GM12874 (cell line): Measurements from ENCODE around the gene FLVCR1.

Source experiments
- CTCF ChIP-seq: IDR thresholded peaks from 2 replicates; pipeline ENCODE4 v1.5.1; 2011; ENCODE audit warnings: low read depth, mild to moderate bottlenecking, control low read depth, low read length, moderate library complexity; ENCODE audit not compliant: insufficient read depth

Gene FLVCR1

DNA sequence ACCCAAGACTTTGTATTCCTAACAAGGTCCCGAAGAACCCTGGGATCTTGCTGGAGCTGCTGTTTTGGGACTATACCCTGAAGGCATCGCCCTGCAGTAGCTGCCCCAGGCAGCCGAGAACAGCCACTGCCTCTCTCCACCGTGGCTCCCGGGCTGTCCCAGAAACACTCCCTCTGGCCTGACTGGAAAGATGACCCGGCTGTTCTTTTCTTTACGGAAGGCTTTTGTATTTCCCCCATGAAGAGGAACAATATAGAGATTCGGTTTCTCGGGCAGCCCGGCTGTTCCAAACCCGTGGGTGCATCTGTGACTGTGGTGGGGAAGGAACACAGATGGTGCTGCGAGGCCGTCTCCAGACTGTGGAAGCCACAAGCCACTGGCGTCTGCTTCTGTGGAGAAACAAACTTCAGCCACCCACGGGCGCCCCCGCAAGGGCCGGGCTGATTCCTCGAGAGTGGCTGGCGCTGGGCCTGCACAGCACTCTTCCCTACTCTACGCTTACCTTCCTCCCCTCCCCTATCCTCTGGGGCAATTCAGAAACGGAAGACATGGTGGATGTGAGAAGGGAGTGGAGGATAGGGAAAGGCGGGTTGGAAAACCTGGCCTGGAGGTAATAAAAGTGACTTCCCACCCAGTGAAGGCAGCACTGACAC lies 58.5 kb downstream of the FLVCR1 start:
- no peak for TF ChIP-seq CTCF

DNA sequence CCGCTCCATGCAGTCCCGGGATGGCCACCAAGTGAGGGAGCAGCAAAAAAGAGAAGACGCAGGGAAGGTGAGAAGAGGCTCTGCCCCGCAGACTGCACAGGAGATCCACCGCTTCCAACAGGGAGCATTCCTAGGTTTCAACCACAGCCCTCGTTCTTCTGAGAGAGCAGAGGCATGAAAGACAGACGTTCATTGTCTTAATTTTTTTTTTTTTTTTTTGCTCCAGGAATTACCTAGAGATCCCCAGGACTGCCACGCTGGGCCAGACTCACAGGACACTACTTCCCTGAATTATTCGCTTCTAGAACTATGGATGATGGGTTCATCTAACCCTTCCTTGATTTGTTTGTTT lies 59.0 kb downstream of the FLVCR1 start:
- TF ChIP-seq CTCF: no peak

DNA sequence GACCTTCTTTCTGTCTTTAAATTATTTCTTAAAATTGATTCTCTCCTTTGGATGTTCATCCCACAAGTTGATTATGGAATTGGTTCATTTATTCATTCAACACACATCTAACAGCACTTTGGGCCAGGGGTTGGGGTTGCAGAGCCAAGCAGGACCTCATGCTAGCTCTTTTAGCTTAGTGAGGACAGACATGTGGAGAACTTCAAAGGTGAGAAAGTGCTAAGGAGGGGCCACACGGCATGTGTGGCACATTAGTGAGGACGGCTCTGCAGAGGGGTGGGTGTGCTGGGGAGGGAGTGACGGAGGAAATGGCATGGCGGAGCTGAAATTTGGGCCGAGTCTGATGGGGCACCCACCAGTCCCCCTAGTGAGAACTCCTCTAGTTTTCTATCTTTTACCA lies 59.8 kb downstream of the FLVCR1 start:
- no peak for TF ChIP-seq CTCF

- TF ChIP-seq CTCF: no peak
These were observed 60.7 kb downstream of the FLVCR1 start for GRCh38 chr1:212918824-212919223.

DNA sequence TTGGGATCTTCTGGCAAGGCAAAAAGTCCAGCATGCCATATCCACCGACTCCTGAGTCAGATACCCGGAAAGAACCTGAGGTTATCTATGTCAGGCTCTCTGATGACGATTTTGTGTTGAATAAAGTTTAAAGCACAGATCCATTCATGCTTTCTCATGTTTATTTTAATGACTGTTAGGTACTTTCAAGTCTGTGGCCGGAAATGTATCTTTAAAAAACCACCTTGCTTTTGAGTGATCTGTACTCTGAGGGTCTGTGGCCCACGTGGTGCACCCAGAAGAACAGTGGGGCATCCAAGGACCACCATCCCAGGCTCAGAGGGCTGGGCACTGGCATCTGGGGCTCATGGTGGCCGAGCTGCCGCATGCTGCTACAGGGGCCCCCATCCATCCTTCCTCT lies 62.2 kb downstream of the FLVCR1 start:
- no peak for TF ChIP-seq CTCF

DNA sequence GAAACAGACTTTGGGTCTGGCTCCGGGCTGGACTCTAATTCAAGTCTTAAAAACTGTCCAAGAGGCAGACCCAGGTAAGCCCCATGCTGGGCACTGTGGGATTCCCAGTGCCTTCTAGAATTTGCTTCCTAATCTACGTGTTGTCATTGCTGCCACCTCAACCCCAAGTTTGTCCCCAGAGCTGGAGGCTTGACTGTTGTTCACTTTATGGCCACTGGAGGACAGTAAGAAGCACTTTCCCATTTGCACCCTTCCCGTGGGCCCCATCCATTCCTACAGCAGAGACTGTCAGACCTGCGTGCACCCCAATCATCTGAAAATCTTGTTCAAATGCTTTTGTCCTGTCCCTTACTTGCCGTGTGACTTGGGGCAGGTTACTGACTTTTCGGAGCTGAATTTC lies 62.8 kb downstream of the FLVCR1 start:
- peak; percentile 64 for TF ChIP-seq CTCF

- TF ChIP-seq CTCF: no peak
These were observed 63.9 kb downstream of the FLVCR1 start for GRCh38 chr1:212922016-212922415.
